ENCODE results near the gene EOGT. TPM values are rescaled to one million over a fixed set of nuclear protein-coding genes. Genes with fewer than 3 reads are reported as not detected.

The EOGT gene
- total RNA-seq, 1 experiment from 2014 or later: 21.0 TPM

- no peak overlapping the region for H3K27ac Mint-ChIP-seq (ENCODE audit: unreplicated experiment)
- H3K4me3 Mint-ChIP-seq (ENCODE audit: low read depth, unreplicated experiment): no peak overlapping the region
- CTCF ChIA-PET: no interaction called here
- DNase-seq: no peak
- H3K36me3 Mint-ChIP-seq (ENCODE audit: insufficient read depth, unreplicated experiment): no peaks in the 10 kb centered on the region
- no TSS peak for BruUV-seq (replicated peaks)
- H3K27me3 Mint-ChIP-seq (ENCODE audit: unreplicated experiment): peaks cover 48% of the 10 kb centered on the region
- TF ChIP-seq, protein P1, sequence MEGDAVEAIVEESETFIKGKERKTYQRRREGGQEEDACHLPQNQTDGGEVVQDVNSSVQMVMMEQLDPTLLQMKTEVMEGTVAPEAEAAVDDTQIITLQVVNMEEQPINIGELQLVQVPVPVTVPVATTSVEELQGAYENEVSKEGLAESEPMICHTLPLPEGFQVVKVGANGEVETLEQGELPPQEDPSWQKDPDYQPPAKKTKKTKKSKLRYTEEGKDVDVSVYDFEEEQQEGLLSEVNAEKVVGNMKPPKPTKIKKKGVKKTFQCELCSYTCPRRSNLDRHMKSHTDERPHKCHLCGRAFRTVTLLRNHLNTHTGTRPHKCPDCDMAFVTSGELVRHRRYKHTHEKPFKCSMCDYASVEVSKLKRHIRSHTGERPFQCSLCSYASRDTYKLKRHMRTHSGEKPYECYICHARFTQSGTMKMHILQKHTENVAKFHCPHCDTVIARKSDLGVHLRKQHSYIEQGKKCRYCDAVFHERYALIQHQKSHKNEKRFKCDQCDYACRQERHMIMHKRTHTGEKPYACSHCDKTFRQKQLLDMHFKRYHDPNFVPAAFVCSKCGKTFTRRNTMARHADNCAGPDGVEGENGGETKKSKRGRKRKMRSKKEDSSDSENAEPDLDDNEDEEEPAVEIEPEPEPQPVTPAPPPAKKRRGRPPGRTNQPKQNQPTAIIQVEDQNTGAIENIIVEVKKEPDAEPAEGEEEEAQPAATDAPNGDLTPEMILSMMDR (IDR thresholded peaks at IDR 0.05; ENCODE audit: unreplicated experiment): no peak
- no peaks in the 10 kb centered on the region for H3K9me3 Mint-ChIP-seq (ENCODE audit: low read depth, unreplicated experiment)
- intact Hi-C loops (cut with micrococcal nuclease; ENCODE audit: unreplicated experiment): no loop called here
- no peaks in the 10 kb centered on the region for H3K4me1 Mint-ChIP-seq (ENCODE audit: low read depth, unreplicated experiment)
These were observed 68.3 kb downstream of the EOGT start for GRCh38 chr3:68945225-68945624.

GRCh38 chr3:68943753-68944500 lies 69.6 kb downstream of the EOGT start:
- TF ChIP-seq, protein P1 (IDR thresholded peaks at IDR 0.05; ENCODE audit: unreplicated experiment): no peak
- no peak for DNase-seq
- Mint-ChIP-seq H3K4me3 (ENCODE audit: low read depth, unreplicated experiment) (no peak overlapping the region), H3K36me3 (ENCODE audit: insufficient read depth, unreplicated experiment) (no peaks in the 10 kb centered on the region), H3K27me3 (ENCODE audit: unreplicated experiment) (peaks cover 48% of the 10 kb centered on the region), H3K9me3 (ENCODE audit: low read depth, unreplicated experiment) (no peaks in the 10 kb centered on the region), H3K4me1 (ENCODE audit: low read depth, unreplicated experiment) (no peaks in the 10 kb centered on the region), H3K27ac (ENCODE audit: unreplicated experiment) (no peak overlapping the region)
- BruUV-seq (replicated peaks): no TSS peak
- CTCF ChIA-PET: no interaction called here
- intact Hi-C loops (cut with micrococcal nuclease; ENCODE audit: unreplicated experiment): no loop called here

DNA sequence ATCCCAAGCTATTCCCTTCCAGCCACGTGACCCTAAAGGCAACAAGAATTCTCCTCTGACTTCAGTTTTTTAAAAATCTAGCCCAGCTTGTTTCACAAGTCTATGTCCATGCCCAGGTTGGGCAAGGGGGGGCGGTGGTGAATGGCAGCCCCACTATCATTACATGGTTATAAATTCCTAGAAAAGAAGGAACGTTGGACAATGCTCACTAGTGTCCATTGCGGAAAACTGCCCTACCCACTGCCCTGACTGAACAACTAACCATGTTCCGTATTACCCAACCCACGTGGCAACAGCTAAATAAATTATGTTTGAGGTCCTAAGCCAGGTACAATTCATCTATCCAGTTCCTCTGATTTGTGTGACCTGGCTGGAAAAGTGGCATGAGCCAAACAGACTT lies 72.4 kb downstream of the EOGT start:
- BruUV-seq (replicated peaks): no TSS peak
- no peaks in the 10 kb centered on the region for H3K9me3 Mint-ChIP-seq (ENCODE audit: low read depth, unreplicated experiment)
- CTCF ChIA-PET: no interaction called here

DNA sequence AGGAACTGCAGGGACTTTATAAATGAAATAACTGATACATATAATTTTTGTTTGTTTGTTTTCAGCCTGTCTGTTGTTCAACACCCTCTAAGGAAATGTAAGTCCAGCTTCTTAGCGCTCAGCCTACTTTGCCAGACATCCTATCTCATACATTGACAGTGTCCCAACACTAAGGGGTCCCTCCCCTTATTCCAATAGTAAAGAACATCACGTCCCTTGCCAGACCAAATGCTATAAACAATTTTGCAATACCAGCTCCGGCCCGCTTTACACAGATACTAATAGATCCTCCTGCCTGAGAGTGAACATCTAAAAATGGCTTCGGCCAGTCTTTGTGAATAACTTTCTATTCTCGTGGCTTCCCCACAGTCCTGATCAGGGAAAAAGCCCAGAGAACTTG lies 76.6 kb downstream of the EOGT start:
- H3K9me3 Mint-ChIP-seq (ENCODE audit: low read depth, unreplicated experiment): no peaks in the 10 kb centered on the region
- CTCF ChIA-PET: no interaction called here
- no peak overlapping the region for H3K4me3 Mint-ChIP-seq (ENCODE audit: low read depth, unreplicated experiment)
- intact Hi-C loops (cut with micrococcal nuclease; ENCODE audit: unreplicated experiment): no loop called here
- peaks cover 64% of the 10 kb centered on the region for H3K27me3 Mint-ChIP-seq (ENCODE audit: unreplicated experiment)
- H3K4me1 Mint-ChIP-seq (ENCODE audit: low read depth, unreplicated experiment): no peaks in the 10 kb centered on the region
- no peak overlapping the region for H3K27ac Mint-ChIP-seq (ENCODE audit: unreplicated experiment)
- no peaks in the 10 kb centered on the region for H3K36me3 Mint-ChIP-seq (ENCODE audit: insufficient read depth, unreplicated experiment)
- no peak for DNase-seq
- no TSS peak for BruUV-seq (replicated peaks)
- TF ChIP-seq, protein P1 (IDR thresholded peaks at IDR 0.05; ENCODE audit: unreplicated experiment): no peak

More for the DNA sequence above, 72.4 kb downstream of the EOGT start:
- no peak for DNase-seq
- intact Hi-C loops (cut with micrococcal nuclease; ENCODE audit: unreplicated experiment): no loop called here
- no peaks in the 10 kb centered on the region for H3K36me3 Mint-ChIP-seq (ENCODE audit: insufficient read depth, unreplicated experiment)
- H3K4me1 Mint-ChIP-seq (ENCODE audit: low read depth, unreplicated experiment): no peaks in the 10 kb centered on the region
- no peak overlapping the region for H3K4me3 Mint-ChIP-seq (ENCODE audit: low read depth, unreplicated experiment)
- H3K27ac Mint-ChIP-seq (ENCODE audit: unreplicated experiment): no peak overlapping the region
- TF ChIP-seq, protein P1 (IDR thresholded peaks at IDR 0.05; ENCODE audit: unreplicated experiment): no peak
- H3K27me3 Mint-ChIP-seq (ENCODE audit: unreplicated experiment): peaks cover 60% of the 10 kb centered on the region
